B cell (primary cell): Measurements from ENCODE around the gene TOP2A. TPM values are rescaled to one million over a fixed set of nuclear protein-coding genes. Genes with fewer than 3 reads are reported as not detected.

Source experiments
- ATAC-seq: fragments of 200-7000 bp; cut with Tn5 transposase; one replicate; pipeline ENCODE4 v1.10.0; 2021; ENCODE audit warnings: low read depth, mild to moderate bottlenecking, moderate number of reproducible peaks, moderate library complexity
- CTCF ChIA-PET: fragments of 350-600 bp; sonication (Branson Sonifier 250); formaldehyde crosslinking; loops from one replicate; lab custom pipeline; 2021; ENCODE audit warnings: antibody characterized with exemption, inconsistent platforms; lab: Charles Lee
- POLR2A ChIA-PET: fragments of 350-600 bp; sonication (Branson Sonifier 250); formaldehyde crosslinking; loops from one replicate; lab custom pipeline; 2021; ENCODE audit warnings: antibody characterized with exemption; lab: Charles Lee
- DNase-seq: peaks from one replicate; pipeline ENCODE4 v3.0.0; 2013
- H2AFZ ChIP-seq: 2 replicates; pipeline ENCODE4 v1.6.1; 2012; ENCODE audit warnings: mild to moderate bottlenecking, low read depth, low read length; ENCODE audit not compliant: insufficient read depth, poor library complexity, severe bottlenecking
- H3K27ac ChIP-seq, 2 donors: 1 replicate in 1 of 2; 2 replicates in 1 of 2; pipeline ENCODE4 v1.5.1; 2012 to 2013; ENCODE audit warnings: low read length in 2 of 2, mild to moderate bottlenecking in 2 of 2, moderate library complexity in 1 of 2
- H3K27me3 ChIP-seq, 4 experiments: fragments of 200-600 bp in 1 of 4; sonication (generic) in 1 of 4; replicated peaks in 1 of 4; 1 replicate in 2 of 4; 2 replicates in 2 of 4; pipeline versions ENCODE4 v1.6.1 to v1.7.0; 2013 to 2016; ENCODE audit warnings: low read length in 3 of 4, mild to moderate bottlenecking in 2 of 4, mixed read lengths in 1 of 4, moderate library complexity in 1 of 4; ENCODE audit not compliant: insufficient read depth in 4 of 4, control insufficient read depth in 3 of 4; ENCODE audit errors: control extremely low read depth in 1 of 4
- H3K36me3 ChIP-seq, 2 experiments: replicated peaks in 1 of 2; 1 replicate in 1 of 2; 2 replicates in 1 of 2; pipeline versions ENCODE4 v1.6.1 to v1.7.1; 2013; ENCODE audit warnings: low read length in 1 of 2; ENCODE audit not compliant: insufficient read depth in 2 of 2, control insufficient read depth in 1 of 2; ENCODE audit errors: control extremely low read depth in 1 of 2, extremely low read depth in 1 of 2
- H3K4me1 ChIP-seq, 2 donors: fragments of 200-600 bp in 1 of 2; sonication (generic) in 1 of 2; 1 replicate in 1 of 2; 2 replicates in 1 of 2; pipeline versions ENCODE4 v1.5.1 to v1.6.1; 2013 to 2017; ENCODE audit warnings: low read length in 2 of 2; ENCODE audit not compliant: control insufficient read depth in 2 of 2, insufficient read depth in 2 of 2
- H3K4me2 ChIP-seq: replicated peaks from 2 replicates; pipeline ENCODE3; 2012; ENCODE audit warnings: mild to moderate bottlenecking, low read depth, low read length; ENCODE audit not compliant: poor library complexity, severe bottlenecking
- H3K4me3 ChIP-seq, 5 experiments: fragments of 200-600 bp in 1 of 5; sonication (generic) in 1 of 5; 1 replicate in 3 of 5; 2 replicates in 2 of 5; pipeline versions ENCODE4 v1.5.1 to v1.7.0; 2011 to 2016; ENCODE audit warnings: low read length in 4 of 5, mild to moderate bottlenecking in 4 of 5, low read depth in 2 of 5, control low read depth in 1 of 5, moderate library complexity in 1 of 5; ENCODE audit not compliant: insufficient read depth in 1 of 5; ENCODE audit errors: control extremely low read depth in 1 of 5, extremely low read depth in 1 of 5
- H3K79me2 ChIP-seq: fragments of 200-600 bp; sonication (generic); one replicate; pipeline ENCODE4 v1.6.0; 2016; ENCODE audit warnings: low read length; ENCODE audit not compliant: control insufficient read depth, insufficient read depth
- H3K9ac ChIP-seq: fragments of 200-600 bp; sonication (generic); 2 replicates; pipeline ENCODE4 v1.6.1; 2017; ENCODE audit warnings: mild to moderate bottlenecking, low read length, moderate library complexity
- H3K9me3 ChIP-seq, 3 donors: one replicate each; pipeline versions ENCODE4 v1.6.1 to v1.7.1; 2013; ENCODE audit warnings: low read length in 2 of 3; ENCODE audit not compliant: control insufficient read depth in 2 of 3, insufficient read depth in 1 of 3; ENCODE audit errors: control extremely low read depth in 1 of 3
- H4K20me1 ChIP-seq: 2 replicates; pipeline ENCODE4 v1.6.0; 2012; ENCODE audit warnings: mild to moderate bottlenecking, low read length; ENCODE audit not compliant: insufficient read depth, control insufficient read depth, poor library complexity, severe bottlenecking
- H3K27ac Mint-ChIP-seq: one replicate; pipeline ENCODE4 v1.8.0; 2021; ENCODE audit warnings: mixed read lengths
- H3K27me3 Mint-ChIP-seq: one replicate; pipeline ENCODE4 v1.8.0; 2021; ENCODE audit warnings: mixed read lengths
- H3K4me1 Mint-ChIP-seq: one replicate; pipeline ENCODE4 v1.8.0; 2021; ENCODE audit warnings: mixed read lengths
- H3K4me3 Mint-ChIP-seq: one replicate; pipeline ENCODE4 v1.8.0; 2021; ENCODE audit warnings: mixed read lengths
- H3K9me3 Mint-ChIP-seq: one replicate; pipeline ENCODE4 v1.8.0; 2022; ENCODE audit warnings: mixed read lengths; ENCODE audit not compliant: insufficient read depth
- CTCF ChIP-seq: fragments of 200-600 bp; IDR thresholded peaks from one replicate; pipeline ENCODE4 v1.8.0; 2022; ENCODE audit warnings: antibody characterized with exemption, mild to moderate bottlenecking
- EZH2 ChIP-seq: IDR thresholded peaks from 2 replicates; pipeline ENCODE4 v1.6.1; 2012; ENCODE audit warnings: borderline replicate concordance, low read depth, mild to moderate bottlenecking, moderate library complexity, low read length; ENCODE audit not compliant: insufficient read depth, poor library complexity, severe bottlenecking
- WGBS: methylation state at CpG from one replicate; pipeline ENCODE4 v1.1.5; 2013; ENCODE audit warnings: missing lambda C conversion rate; ENCODE audit not compliant: insufficient coverage; 5-methylcytosine and 5-hydroxymethylcytosine counted together
- intact Hi-C: fragments of 100-400 bp; cut with micrococcal nuclease; formaldehyde crosslinking; loops from one replicate; pipeline ENCODE4 v1.10.0; 2022
- polyA plus RNA-seq: library from polyadenylated mRNA; depleted of rRNA; stranded (reverse); fragments of >200 nt; gene quantifications from 2 replicates; pipeline ENCODE4 v1.2.3, GENCODE V29; 2012
- total RNA-seq, 2 donors: library from RNA; stranded (reverse); fragments of 120-200 nt in 1 of 2; gene quantifications; 1 replicate in 1 of 2; 2 replicates in 1 of 2; pipeline versions ENCODE4 v1.2.3 to v1.2.4, GENCODE V29; 2013 to 2022

Gene TOP2A
- total and polyA plus RNA-seq, 2 donors (not counting 1 experiment from before 2014, with no cell fraction given): 0.36 to 3.1 TPM

- TF ChIP-seq EZH2 (no peak), CTCF (peak; percentile 98)
- ChIA-PET POLR2A (interaction anchor here (0.6 to 2.1 kb wide), 9 partner anchors 10 to 65 kb away, joined by 3 to 13 read pairs (median 5); no protein-coding TSS in a partner anchor), CTCF (interaction anchor here (0.6 to 15.9 kb wide), 33 partner anchors 10 to 1308 kb away, joined by 3 to 871 read pairs (median 5); partner anchors contain the start of genes CDC6, GJD3, RARA and TOP2A)
- Mint-ChIP-seq H3K9me3 (no peaks in the 10 kb centered on the region), H3K27me3 (no peaks in the 10 kb centered on the region), H3K27ac (peak overlapping the region; percentile 50), H3K4me3 (no peak overlapping the region), H3K4me1 (peaks cover 36% of the 10 kb centered on the region)
- H4K20me1 ChIP-seq: peaks cover 25% of the 10 kb centered on the region
- no peak overlapping the region for H3K27ac ChIP-seq
- H3K9ac ChIP-seq: no peak overlapping the region
- WGBS: 58% methylated on average over 28 of the region's 29 CpGs
- no peak overlapping the region for H2AFZ ChIP-seq
- no peak overlapping the region for H3K4me2 ChIP-seq
- H3K36me3 ChIP-seq: peaks cover 0 to 33% of the 10 kb centered on the region in 2 experiments
- H3K4me1 ChIP-seq: peaks cover 22 to 37% of the 10 kb centered on the region in 2 donors
- DNase-seq (peak; percentile 86), ATAC-seq (peak; percentile 72)
- no peak overlapping the region for H3K4me3 ChIP-seq
- H3K9me3 ChIP-seq: no peaks in the 10 kb centered on the region
- intact Hi-C loops: loop anchor here (1.0 to 5.0 kb wide), 4 partner anchors 14 to 153 kb away; no protein-coding TSS in a partner anchor
- peaks cover 0 to 7% (median 0%) of the 10 kb centered on the region in 4 experiments for H3K27me3 ChIP-seq
- peaks cover 5% of the 10 kb centered on the region for H3K79me2 ChIP-seq
Measured at GRCh38 chr17:40355123-40355803, 62.4 kb downstream of the TOP2A start.
